K562 (cell line): Measurements from ENCODE around the gene FRMPD1. TPM values are rescaled to one million over a fixed set of nuclear protein-coding genes. Genes with fewer than 3 reads are reported as not detected.

Experiments
- ATAC-seq: fragments of 200-7000 bp; cut with Tn5 transposase; 3 replicates; pipeline ENCODE4 v1.9.1; 2020; ENCODE audit warnings: moderate library complexity
- BruUV-seq: library from RNA; stranded (reverse); fragments of 400-500 nt; replicated peaks from 2 replicates; lab custom pipeline; 2021; lab: Mats Ljungman, UMichigan
- CTCF ChIA-PET: fragments of 300-600 bp; formaldehyde crosslinking; extraction: SDS; loops from one replicate; lab custom pipeline; 2021; ENCODE audit warnings: low intra/inter-chr PET ratio; lab: Yijun Ruan, JAX
- POLR2A ChIA-PET: fragments of 300-600, 350-650 bp; sonication (Branson Sonifier 250); formaldehyde crosslinking; extraction: SDS; loops from one replicate; lab custom pipeline; 2021; ENCODE audit warnings: antibody characterized with exemption, inconsistent platforms; lab: Yijun Ruan, JAX
- DNase-seq, 4 experiments: peaks; one replicate each; pipeline versions ENCODE4 v3.0.0 to v3.0.0-alpha.2; 2011 to 2018; ENCODE audit warnings: low spot score in 3 of 4, mixed read lengths in 3 of 4; ENCODE audit errors: extremely low read depth in 1 of 4
- FAIRE-seq: peaks from 2 replicates; lab custom pipeline; 2011; peaks lifted over from hg19 to GRCh38; lab: Jason Lieb, UNC
- H2AFZ ChIP-seq: 2 replicates; pipeline ENCODE4 v1.6.0; 2011; ENCODE audit warnings: low read depth, low read length, control low read depth, inconsistent platforms
- H3K27ac ChIP-seq: fragments of 200-600 bp; 3 replicates; pipeline ENCODE4 v1.8.0; 2011; ENCODE audit warnings: low read depth, mild to moderate bottlenecking, control low read depth, inconsistent platforms, low read length, moderate library complexity, mixed read lengths; ENCODE audit errors: extremely low read depth
- H3K27me3 ChIP-seq, 2 experiments: fragments of 300-600 bp in 1 of 2; 2 replicates in 1 of 2; 3 replicates in 1 of 2; pipeline versions ENCODE4 v1.6.0 to v1.8.0; 2011; ENCODE audit warnings: inconsistent platforms in 2 of 2, low read length in 2 of 2, mild to moderate bottlenecking in 1 of 2, mixed read lengths in 1 of 2, moderate library complexity in 1 of 2; ENCODE audit not compliant: control insufficient read depth in 2 of 2, insufficient read depth in 2 of 2
- H3K36me3 ChIP-seq: fragments of 300-600 bp; 3 replicates; pipeline ENCODE4 v1.8.0; 2011; ENCODE audit warnings: mild to moderate bottlenecking, low read length, inconsistent platforms; ENCODE audit not compliant: control insufficient read depth, insufficient read depth
- H3K4me1 ChIP-seq, 2 experiments: fragments of 200-600 bp in 1 of 2; replicated peaks in 1 of 2; 2 replicates in 1 of 2; 3 replicates in 1 of 2; pipeline versions ENCODE4 v1.5.1 to v1.8.0; 2011; ENCODE audit warnings: inconsistent platforms in 2 of 2, low read length in 2 of 2, mild to moderate bottlenecking in 1 of 2, mixed read lengths in 1 of 2, moderate library complexity in 1 of 2; ENCODE audit not compliant: control insufficient read depth in 2 of 2, insufficient read depth in 2 of 2
- H3K4me2 ChIP-seq: 2 replicates; pipeline ENCODE4 v1.6.1; 2011; ENCODE audit warnings: low read length, control low read depth, inconsistent platforms, mixed read lengths; ENCODE audit not compliant: insufficient read depth
- H3K4me3 ChIP-seq: fragments of 200-600 bp; sonication (generic), shearing (Covaris generic); 2 replicates; pipeline ENCODE4 v1.5.1; 2016; ENCODE audit warnings: control low read depth, inconsistent platforms
- H3K79me2 ChIP-seq: fragments of 200-600 bp; 3 replicates; pipeline ENCODE4 v1.8.0; 2011; ENCODE audit warnings: low read length, inconsistent platforms; ENCODE audit not compliant: control insufficient read depth, insufficient read depth
- H3K9ac ChIP-seq, 2 experiments: 2 replicates each; pipeline versions ENCODE4 v1.6.0 to v1.6.1; 2011; ENCODE audit warnings: low read depth in 2 of 2, low read length in 2 of 2, control low read depth in 1 of 2, inconsistent platforms in 1 of 2, mild to moderate bottlenecking in 1 of 2, mixed read lengths in 1 of 2; ENCODE audit not compliant: insufficient read depth in 1 of 2
- H3K9me1 ChIP-seq: one replicate; pipeline ENCODE4 v1.6.0; 2011; ENCODE audit warnings: inconsistent platforms, mild to moderate bottlenecking, low read length, moderate library complexity; ENCODE audit not compliant: control insufficient read depth, insufficient read depth
- H3K9me3 ChIP-seq: replicated peaks from 2 replicates; pipeline ENCODE4 v1.5.1; 2011; ENCODE audit warnings: low read depth, low read length, inconsistent platforms; ENCODE audit not compliant: control insufficient read depth, insufficient read depth
- H4K20me1 ChIP-seq: replicated peaks from 2 replicates; pipeline ENCODE4 v1.6.1; 2011; ENCODE audit warnings: low read length, inconsistent platforms, mixed read lengths; ENCODE audit not compliant: control insufficient read depth, insufficient read depth
- CAMTA2 ChIP-seq: fragments of 250-450 bp; sonication (Bioruptor Pico); conservative IDR thresholded peaks from 2 replicates; pipeline ENCODE4 v1.5.1; 2022
- CTBP1 ChIP-seq: fragments of 450-650 bp; IDR thresholded peaks from 2 replicates; pipeline ENCODE4 v1.6.1; 2016; ENCODE audit warnings: borderline replicate concordance
- CUX1 ChIP-seq: fragments of 200-800 bp; sonication (Bioruptor generic); IDR thresholded peaks from 2 replicates; pipeline ENCODE4 v1.6.1; 2016; ENCODE audit warnings: missing genetic modification characterization, missing compliant biosample characterization
- ETS1 ChIP-seq: conservative IDR thresholded peaks from 2 replicates; pipeline ENCODE4 v1.6.1; 2011; ENCODE audit warnings: low read depth, mild to moderate bottlenecking, low read length; ENCODE audit not compliant: control insufficient read depth
- MLX ChIP-seq, 2 experiments: fragments of 450-650 bp in 1 of 2; sonication (generic) in 1 of 2; formaldehyde crosslinking; conservative IDR thresholded peaks; 2 replicates each; pipeline versions ENCODE4 v1.4.0 to v1.8.1; 2020 to 2022; ENCODE audit warnings: mild to moderate bottlenecking in 1 of 2, missing genetic modification reagents in 1 of 2
- RBM39 ChIP-seq: fragments of 200-400 bp; formaldehyde crosslinking; optimal IDR thresholded peaks from 2 replicates; pipeline ENCODE3; 2018; ENCODE audit warnings: low read depth, low read length
- SP1 ChIP-seq: sonication (generic); formaldehyde crosslinking; IDR thresholded peaks from 2 replicates; pipeline ENCODE4 v1.8.1; 2022; ENCODE audit warnings: mild to moderate bottlenecking, missing genetic modification reagents
- ZNF24 ChIP-seq: fragments of 450-650 bp; IDR thresholded peaks from 2 replicates; pipeline ENCODE4 v1.6.1; 2016
- ZNF263 ChIP-seq: sonication (generic); formaldehyde crosslinking; IDR thresholded peaks from 2 replicates; pipeline ENCODE4 v1.8.0; 2022; ENCODE audit warnings: mild to moderate bottlenecking, missing genetic modification reagents, borderline replicate concordance
- ZNF609 ChIP-seq: sonication (generic); formaldehyde crosslinking; IDR thresholded peaks from 2 replicates; pipeline ENCODE4 v1.8.1; 2023; ENCODE audit warnings: missing genetic modification reagents, mild to moderate bottlenecking, borderline replicate concordance
- WGBS: fragments of 100-300 bp; shearing (Covaris generic); methylation state at CpG from one replicate; pipeline ENCODE4 v1.1.6; 2016; ENCODE audit warnings: low coverage, mixed read lengths; ENCODE audit not compliant: insufficient coverage; ENCODE audit errors: missing lambda C conversion rate; 5-methylcytosine and 5-hydroxymethylcytosine counted together
- in situ Hi-C: fragments of 300-500 bp; cut with MboI; formaldehyde crosslinking; loops from 4 replicates; pipeline ENCODE4 v1.15.0; 2018; ENCODE audit warnings: inconsistent platforms, mixed read lengths
- intact Hi-C: fragments of 100-400 bp; cut with micrococcal nuclease; formaldehyde crosslinking; loops from 2 replicates; pipeline ENCODE4 v1.14.2; 2022
- polyA plus RNA-seq, 8 experiments: library from polyadenylated mRNA; depleted of rRNA in 4 of 8; stranded (reverse) in 5 of 8; unstranded in 3 of 8; fragments of >200 nt; fragmentation: Nextera tagmentation in 2 of 8; fragmentation: Illumina TruSeq in 1 of 8; extraction: Ambion mirVana in 2 of 8; extraction: Trizol in 1 of 8; gene quantifications; 2 replicates each; pipeline versions ENCODE4 v1.2.1 to v1.2.3, GENCODE V29; 2011 to 2014; ENCODE audit warnings: inconsistent platforms in 1 of 8, missing spikeins in 1 of 8
- total RNA-seq, 7 experiments: library from RNA; depleted of rRNA in 6 of 7; stranded (reverse); fragments of >200 nt in 6 of 7; fragmentation: Illumina TruSeq in 2 of 7; extraction: Trizol in 2 of 7; gene quantifications; 2 replicates each; pipeline versions ENCODE4 v1.2.1 to v1.2.3, GENCODE V29; 2011 to 2021; ENCODE audit warnings: low replicate concordance in 1 of 7

Gene FRMPD1
- total and polyA plus RNA-seq, 9 of the 15 experiments (the other 6 are each of a cell fraction or from before 2014, with no cell fraction given), result not detected

GRCh38 chr9:37677435-37677834 lies 26.7 kb downstream of the FRMPD1 start:
- peaks cover 37 to 44% of the 10 kb centered on the region in 2 experiments for H3K27me3 ChIP-seq
- TF ChIP-seq CAMTA2 (CRISPR knock-in tag), result no peak
- TF ChIP-seq ZNF24, result no peak
- no peak for TF ChIP-seq ZNF263
- no peak for TF ChIP-seq CUX1 (CRISPR knock-in tag)
- no peak for TF ChIP-seq ZNF609 (CRISPR knock-in tag)
- no peak for TF ChIP-seq CTBP1
- TF ChIP-seq ETS1, result no peak
- no peak for TF ChIP-seq SP1
- TF ChIP-seq MLX (CRISPR knock-in tag; conservative IDR thresholded peaks at IDR 0.05), result no peak
- TF ChIP-seq RBM39, result no peak

More at GRCh38 chr9:37677435-37677834, 26.7 kb downstream of the FRMPD1 start:
- ChIA-PET CTCF (no interaction called here), POLR2A (interaction anchor here (0.6 to 2.3 kb wide), 4 partner anchors 11 to 108 kb away, joined by 3 to 8 read pairs (median 4); partner anchors contain the start of gene EXOSC3)
- H3K9me3 ChIP-seq, result no peaks in the 10 kb centered on the region
- no TSS peak for BruUV-seq
- in situ Hi-C loops, result no loop called here
- no peak overlapping the region for H3K4me3 ChIP-seq
- 2% methylated on average over 2 of the region's 2 CpGs for WGBS
- FAIRE-seq, result no peak
- H3K9me1 ChIP-seq, result peaks cover 5% of the 10 kb centered on the region
- no peaks in the 10 kb centered on the region for H3K79me2 ChIP-seq
- no peak overlapping the region for H3K4me2 ChIP-seq
- H3K9ac ChIP-seq, result no peak overlapping the region
- H3K4me1 ChIP-seq, result peaks cover 3 to 5% of the 10 kb centered on the region in 2 experiments; a peak in 2 of 5 replicates
- peaks cover 10% of the 10 kb centered on the region; the same call in 1 of the 2 replicates for H4K20me1 ChIP-seq
- ATAC-seq, result no peak
- no peaks in the 10 kb centered on the region for H3K36me3 ChIP-seq
- intact Hi-C loops, result no loop called here
- DNase-seq, result no peak
- no peak overlapping the region for H2AFZ ChIP-seq
- no peak overlapping the region for H3K27ac ChIP-seq
